GM19023 (cell line): ENCODE data around the gene IMMT.

Experiments
- ATAC-seq: cut with Tn5 transposase; IDR thresholded peaks from one replicate; pipeline ENCODE4 v1.9.1; 2021; ENCODE audit warnings: mild to moderate bottlenecking, moderate library complexity; ENCODE audit not compliant: unreplicated experiment

Gene IMMT

GRCh38 chr2:86226636-86227520 is 31.6 kb upstream of the IMMT start:
- ATAC-seq: no peak

DNA sequence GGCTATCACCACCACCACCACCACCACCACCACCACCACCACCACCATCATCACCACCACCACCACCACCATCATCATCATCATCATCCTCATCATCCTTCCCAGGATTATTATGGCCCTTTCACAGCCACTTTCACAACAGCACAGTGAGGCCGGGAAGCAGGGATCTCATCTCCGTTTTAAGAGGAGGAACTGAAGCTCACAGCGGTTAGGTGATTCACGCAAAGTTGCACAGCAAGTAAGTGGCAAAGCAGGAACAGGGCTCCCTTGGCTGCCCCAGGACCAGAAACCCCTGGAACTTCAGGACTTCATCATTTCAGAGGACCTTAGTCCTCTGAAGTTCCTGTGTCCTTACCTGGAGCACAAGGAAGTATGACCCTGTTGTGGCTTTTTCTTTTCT is 30.8 kb upstream of the IMMT start:
- no peak for ATAC-seq

- ATAC-seq: no peak
These were observed 30.3 kb upstream of the IMMT start for GRCh38 chr2:86225581-86225980.

DNA sequence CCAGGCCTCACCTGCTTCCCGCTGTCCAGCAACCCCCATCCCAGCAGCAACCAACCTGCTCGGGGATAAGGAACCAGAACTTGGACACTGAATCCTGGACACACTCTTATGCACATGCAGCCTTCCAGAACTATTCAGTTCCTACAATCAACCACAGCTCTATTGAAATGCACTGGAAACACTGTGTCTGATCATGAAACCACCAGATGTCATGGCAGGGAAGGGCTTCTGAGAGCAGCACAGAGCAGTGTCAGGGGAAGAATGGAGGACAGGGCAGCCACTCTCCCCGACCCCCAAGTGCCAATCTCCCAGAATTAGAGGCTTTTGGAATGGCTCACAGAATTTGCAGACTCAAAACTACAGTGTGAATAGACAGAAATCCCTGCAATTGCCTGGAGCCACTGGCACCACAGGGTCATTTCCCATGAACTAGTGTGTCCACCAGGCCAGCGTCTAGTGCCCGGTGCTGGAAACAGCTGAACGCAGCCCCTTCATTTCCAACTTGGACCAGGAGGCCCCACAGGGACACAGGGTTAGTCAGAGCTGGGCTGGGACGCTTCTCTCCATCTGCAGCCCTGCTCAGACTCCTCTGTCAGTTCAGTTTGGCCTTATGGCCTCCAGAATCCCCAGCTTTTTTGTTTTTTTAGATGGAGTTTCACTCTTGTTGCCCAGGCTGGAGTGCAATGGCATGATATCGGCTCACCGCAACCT is 29.5 kb upstream of the IMMT start:
- no peak for ATAC-seq

GRCh38 chr2:86223927-86224560 is 28.8 kb upstream of the IMMT start:
- ATAC-seq: no peak

DNA sequence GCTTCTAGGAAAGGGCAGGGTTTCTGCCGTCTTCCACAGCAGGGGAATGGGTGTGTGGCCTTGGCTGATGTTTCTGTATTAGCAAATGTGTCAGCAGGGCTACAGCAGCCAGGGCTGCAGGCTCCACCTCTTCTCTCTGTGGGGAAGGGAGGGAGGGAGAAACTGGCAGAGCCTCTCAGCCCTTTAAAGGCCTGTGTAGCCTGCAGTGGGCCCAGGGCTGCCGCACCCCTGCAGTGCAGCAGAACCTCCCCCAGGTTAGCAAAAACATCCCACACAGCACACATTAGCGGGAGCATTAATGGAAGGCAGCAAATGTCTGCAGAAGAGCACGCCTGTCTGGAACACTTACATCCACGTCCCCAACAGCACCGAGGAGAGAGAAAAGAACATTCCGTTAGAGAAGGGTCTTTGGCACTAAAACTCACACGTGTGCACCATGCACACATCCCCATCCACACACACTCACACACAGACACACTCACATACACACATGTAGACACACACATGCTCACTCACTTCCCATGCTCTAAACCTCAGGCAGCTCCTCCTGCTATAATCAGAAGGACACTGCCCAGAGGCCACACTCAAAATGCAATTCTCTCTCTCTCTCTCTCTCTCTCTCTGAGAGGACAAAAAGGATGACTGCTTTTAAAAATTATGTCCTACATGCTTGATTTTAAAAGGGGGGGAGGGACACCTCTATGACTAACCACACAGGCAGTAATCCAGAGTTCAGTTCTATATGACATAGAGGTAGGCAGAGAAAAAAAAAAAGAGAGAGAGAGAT is 28.1 kb upstream of the IMMT start:
- ATAC-seq: no peak

DNA sequence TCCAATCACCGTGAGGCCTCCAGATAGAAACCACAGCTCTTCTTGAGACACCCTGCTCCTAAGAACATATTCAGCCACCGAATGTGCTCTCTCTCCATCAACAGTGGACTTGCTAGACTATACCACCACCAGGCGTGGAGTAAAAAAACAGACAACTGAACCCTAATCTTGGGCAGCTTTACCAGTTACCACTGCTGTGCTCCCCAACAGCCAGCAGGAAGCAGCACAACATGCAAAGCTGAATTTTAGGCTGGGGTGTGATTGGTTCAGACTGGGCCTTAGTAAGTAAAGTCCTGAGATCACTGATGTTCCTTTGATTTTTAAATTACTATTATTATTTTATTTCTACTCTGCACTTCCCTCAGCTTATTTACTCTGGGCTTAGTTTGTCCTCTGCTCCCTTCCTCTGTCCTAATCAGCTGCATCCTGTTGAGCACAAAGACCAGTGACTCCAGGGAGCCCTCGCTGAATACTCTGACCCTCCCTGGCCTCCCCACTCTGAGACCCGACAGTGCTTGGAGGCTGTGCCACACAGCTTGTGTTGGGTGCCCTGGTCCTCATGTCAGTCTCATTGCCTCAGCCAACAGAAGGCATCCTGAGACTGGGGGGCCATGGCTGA is 25.9 kb upstream of the IMMT start:
- ATAC-seq: peak; percentile 56

- ATAC-seq: no peak
These were observed 24.6 kb upstream of the IMMT start for GRCh38 chr2:86219896-86220295.

DNA sequence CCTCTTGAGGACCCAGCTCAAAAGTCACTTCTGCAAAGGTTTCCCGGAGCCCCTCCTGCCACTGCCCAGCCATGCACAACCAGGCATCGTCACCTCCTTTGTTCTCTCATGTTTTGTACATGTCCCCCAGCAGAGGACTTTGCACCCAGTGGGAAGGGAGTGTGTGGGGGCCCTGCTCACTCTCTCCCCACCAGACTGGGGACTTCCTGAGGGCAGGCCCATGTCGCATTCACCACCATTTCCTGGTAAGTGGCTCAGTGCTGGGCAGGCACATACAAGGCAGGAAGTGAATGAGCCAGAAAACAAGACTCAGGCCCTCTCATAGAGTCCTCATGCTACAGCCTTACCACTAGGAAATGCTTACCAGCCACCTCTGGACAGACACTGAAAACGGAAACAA is 22.9 kb upstream of the IMMT start:
- ATAC-seq: no peak

GRCh38 chr2:86216575-86217555 is 21.6 kb upstream of the IMMT start:
- no peak for ATAC-seq

DNA sequence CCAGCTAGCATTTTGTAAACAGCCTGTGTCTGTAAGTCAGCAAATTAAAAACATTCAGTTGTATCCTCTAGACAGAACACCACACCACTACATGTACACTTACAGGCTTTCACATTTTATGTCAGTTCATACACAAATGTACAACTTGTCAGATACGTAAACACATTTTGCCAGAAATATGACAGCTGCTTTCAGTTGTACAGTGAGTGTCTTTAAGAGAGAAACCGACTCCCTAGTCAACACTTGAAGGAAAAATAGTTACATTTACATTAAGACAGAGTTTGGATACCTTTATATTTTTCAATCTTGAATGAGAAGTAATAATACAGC is 19.2 kb upstream of the IMMT start:
- ATAC-seq: no peak

- no peak for ATAC-seq
These were observed 18.6 kb upstream of the IMMT start for GRCh38 chr2:86213699-86214502.

GRCh38 chr2:86213056-86213455 is 17.8 kb upstream of the IMMT start:
- ATAC-seq: no peak

- no peak for ATAC-seq
These were observed 16.5 kb upstream of the IMMT start for GRCh38 chr2:86211796-86212188.

GRCh38 chr2:86211033-86211795 is 16.0 kb upstream of the IMMT start:
- no peak for ATAC-seq

- ATAC-seq: no peak
These were observed 9.2 kb upstream of the IMMT start for GRCh38 chr2:86204458-86204857.

DNA sequence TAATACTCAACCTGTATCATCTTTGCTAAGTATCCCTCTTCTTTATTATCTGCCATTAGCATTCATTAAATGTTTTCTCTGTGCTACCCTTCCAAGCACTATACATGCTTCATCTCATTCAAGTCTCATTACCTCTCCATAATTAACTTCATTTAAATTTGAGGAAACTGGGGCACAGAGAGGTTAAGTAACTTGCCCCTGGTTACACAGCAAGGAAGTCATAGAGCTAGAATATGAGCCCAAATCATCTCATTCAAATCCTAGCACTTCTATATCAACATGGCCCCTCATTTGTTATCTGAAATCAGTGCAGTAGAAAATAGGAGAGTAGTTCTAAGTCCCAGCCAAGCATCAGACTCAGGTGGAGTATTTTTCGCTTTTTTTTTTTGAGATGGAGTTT is 8.4 kb upstream of the IMMT start:
- ATAC-seq: no peak

DNA sequence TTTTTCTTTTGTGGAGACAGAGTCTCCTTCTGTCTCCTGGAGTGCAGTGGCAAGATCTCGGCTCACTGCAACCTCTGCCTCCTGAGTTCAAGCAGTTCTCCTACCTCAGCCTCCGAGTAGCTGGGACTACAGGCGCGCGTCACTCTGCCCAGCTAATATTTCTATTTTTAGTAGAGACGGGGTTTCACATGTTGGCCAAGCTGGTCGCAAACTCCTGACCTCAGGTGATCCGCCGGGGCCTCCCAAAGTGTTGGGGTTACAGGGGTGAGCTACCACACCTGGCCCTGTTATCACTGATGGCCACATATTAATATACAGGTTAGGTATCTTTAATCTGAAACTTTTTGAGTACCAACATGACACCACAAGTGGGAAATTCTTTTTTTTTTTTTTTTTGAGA is 7.4 kb upstream of the IMMT start:
- ATAC-seq: no peak
